Smooth muscle cell (in vitro differentiated cells): Measurements from ENCODE around the gene NTRK3. TPM values are rescaled to one million over a fixed set of nuclear protein-coding genes. Genes with fewer than 3 reads are reported as not detected.

Source experiments
- DNase-seq: peaks from one replicate; lab custom pipeline; 2025; ENCODE audit not compliant: unreplicated experiment; lab: John Stamatoyannopoulos, UW
- H2AFZ ChIP-seq: fragments of 200-600 bp; sonication (generic); 2 replicates; pipeline ENCODE4 v1.6.0; 2016; ENCODE audit warnings: antibody characterized with exemption, low read depth, mild to moderate bottlenecking
- H3F3A ChIP-seq: fragments of 200-600 bp; sonication (generic); 2 replicates; pipeline ENCODE4 v1.6.0; 2017; ENCODE audit warnings: antibody characterized with exemption, low read depth
- H3K27ac ChIP-seq: fragments of 200-600 bp; sonication (generic); 2 replicates; pipeline ENCODE4 v1.5.1; 2016; ENCODE audit warnings: low read depth, mild to moderate bottlenecking
- H3K27me3 ChIP-seq: fragments of 200-600 bp; sonication (generic); 2 replicates; pipeline ENCODE4 v1.6.1; 2016; ENCODE audit warnings: low read depth, mild to moderate bottlenecking
- H3K36me3 ChIP-seq: fragments of 200-600 bp; sonication (generic); 2 replicates; pipeline ENCODE4 v1.5.1; 2016; ENCODE audit warnings: low read depth
- H3K4me1 ChIP-seq: fragments of 200-600 bp; sonication (generic); 2 replicates; pipeline ENCODE4 v1.5.1; 2016; ENCODE audit warnings: low read depth
- H3K4me2 ChIP-seq: fragments of 200-600 bp; sonication (generic); 2 replicates; pipeline ENCODE4 v1.6.0; 2016; ENCODE audit warnings: mild to moderate bottlenecking
- H3K4me3 ChIP-seq: fragments of 200-600 bp; sonication (generic); 2 replicates; pipeline ENCODE4 v1.5.1; 2016; ENCODE audit warnings: mild to moderate bottlenecking
- H3K79me2 ChIP-seq: fragments of 200-600 bp; sonication (generic); 2 replicates; pipeline ENCODE4 v1.6.0; 2016; ENCODE audit warnings: low read depth, mild to moderate bottlenecking
- H3K9ac ChIP-seq: fragments of 200-600 bp; sonication (generic); 2 replicates; pipeline ENCODE4 v1.6.0; 2016; ENCODE audit warnings: low read depth
- H3K9me3 ChIP-seq: fragments of 200-600 bp; sonication (generic); replicated peaks from 2 replicates; pipeline ENCODE4 v1.5.1; 2016; ENCODE audit warnings: low read depth
- H4K20me1 ChIP-seq: fragments of 200-600 bp; sonication (generic); 2 replicates; pipeline ENCODE4 v1.6.0; 2016; ENCODE audit warnings: low read depth
- WGBS: methylation state at CpG from one replicate; pipeline ENCODE4 v1.1.7; 2016; ENCODE audit warnings: low lambda C conversion rate; 5-methylcytosine and 5-hydroxymethylcytosine counted together
- polyA plus RNA-seq: library from polyadenylated mRNA; unstranded; fragments of >200 nt; fragmentation: Nextera tagmentation; extraction: Ambion mirVana; gene quantifications from 2 replicates; pipeline ENCODE4 v1.2.1, GENCODE V29; 2016
- total RNA-seq: library from RNA; depleted of rRNA; stranded (reverse); fragments of >200 nt; gene quantifications from 2 replicates; pipeline ENCODE4 v1.2.3, GENCODE V29; 2014
- TF ChIP-seq, protein P1 (sequence below): fragments of 200-600 bp; sonication (generic); IDR thresholded peaks from 2 replicates; pipeline ENCODE4 v1.5.1; 2017; ENCODE audit warnings: borderline replicate concordance, mild to moderate bottlenecking, antibody characterized with exemption; ENCODE audit not compliant: insufficient read depth, poor library complexity, severe bottlenecking

NTRK3 gene
- total and polyA plus RNA-seq, 2 experiments from 2014 or later, result 3.3 to 3.5 TPM

DNA sequence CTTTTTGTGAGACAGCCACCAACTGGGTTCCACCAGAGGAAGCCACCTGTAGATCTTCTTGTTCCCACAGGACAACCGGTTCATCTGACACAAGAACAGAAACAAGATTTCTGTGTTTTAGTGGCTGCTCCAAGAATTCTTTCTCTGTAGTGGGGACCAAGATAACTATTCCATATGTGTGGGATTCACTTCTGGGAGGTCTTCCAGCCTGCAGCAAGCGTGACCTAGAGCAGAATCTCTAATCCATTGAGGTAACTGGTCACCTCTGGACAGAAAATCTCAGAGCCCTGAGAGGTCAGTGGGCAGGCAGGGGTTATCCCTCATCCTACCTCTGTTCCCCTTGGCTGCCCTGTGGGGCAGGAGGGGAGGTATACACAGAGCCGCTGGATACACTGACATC is 311.3 kb downstream of the NTRK3 start:
- Histone ChIP-seq H3K9me3 (no peaks in the 10 kb centered on the region), H4K20me1 (no peaks in the 10 kb centered on the region), H3K27me3 (no peaks in the 10 kb centered on the region), H3K4me3 (no peak overlapping the region), H3K4me2 (no peak overlapping the region), H2AFZ (no peak overlapping the region), H3K36me3 (no peaks in the 10 kb centered on the region), H3K79me2 (no peaks in the 10 kb centered on the region), H3K9ac (no peak overlapping the region), H3F3A (no peaks in the 10 kb centered on the region), H3K27ac (no peak overlapping the region), H3K4me1 (peaks cover 13% of the 10 kb centered on the region)
- DNase-seq, result no peak
- 74% methylated on average over 3 of the region's 3 CpGs for WGBS
- TF ChIP-seq, protein P1, sequence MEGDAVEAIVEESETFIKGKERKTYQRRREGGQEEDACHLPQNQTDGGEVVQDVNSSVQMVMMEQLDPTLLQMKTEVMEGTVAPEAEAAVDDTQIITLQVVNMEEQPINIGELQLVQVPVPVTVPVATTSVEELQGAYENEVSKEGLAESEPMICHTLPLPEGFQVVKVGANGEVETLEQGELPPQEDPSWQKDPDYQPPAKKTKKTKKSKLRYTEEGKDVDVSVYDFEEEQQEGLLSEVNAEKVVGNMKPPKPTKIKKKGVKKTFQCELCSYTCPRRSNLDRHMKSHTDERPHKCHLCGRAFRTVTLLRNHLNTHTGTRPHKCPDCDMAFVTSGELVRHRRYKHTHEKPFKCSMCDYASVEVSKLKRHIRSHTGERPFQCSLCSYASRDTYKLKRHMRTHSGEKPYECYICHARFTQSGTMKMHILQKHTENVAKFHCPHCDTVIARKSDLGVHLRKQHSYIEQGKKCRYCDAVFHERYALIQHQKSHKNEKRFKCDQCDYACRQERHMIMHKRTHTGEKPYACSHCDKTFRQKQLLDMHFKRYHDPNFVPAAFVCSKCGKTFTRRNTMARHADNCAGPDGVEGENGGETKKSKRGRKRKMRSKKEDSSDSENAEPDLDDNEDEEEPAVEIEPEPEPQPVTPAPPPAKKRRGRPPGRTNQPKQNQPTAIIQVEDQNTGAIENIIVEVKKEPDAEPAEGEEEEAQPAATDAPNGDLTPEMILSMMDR, result no peak

DNA sequence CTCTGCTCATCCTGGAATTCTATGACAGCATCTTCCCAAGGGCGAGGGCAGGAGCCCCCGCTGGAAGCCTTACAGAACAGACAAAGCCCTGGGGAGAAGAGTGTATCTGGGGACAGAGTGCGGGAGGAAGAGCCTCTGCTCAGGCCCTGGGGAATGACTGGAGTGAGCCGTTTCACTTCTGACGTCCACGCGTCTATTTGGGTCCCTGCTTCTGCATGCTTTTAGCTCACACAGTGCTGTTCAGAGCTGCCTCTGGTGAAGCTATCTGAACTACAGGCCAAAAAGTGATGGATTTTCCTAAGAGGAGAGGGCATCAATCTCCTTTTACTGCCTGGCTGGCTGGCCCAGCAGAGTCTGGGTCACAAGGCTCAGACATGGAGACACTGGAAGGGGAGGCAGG is 311.8 kb downstream of the NTRK3 start:
- Histone ChIP-seq H3K79me2 (no peaks in the 10 kb centered on the region), H3K36me3 (no peaks in the 10 kb centered on the region), H3K27ac (no peak overlapping the region), H4K20me1 (no peaks in the 10 kb centered on the region), H3K9me3 (no peaks in the 10 kb centered on the region), H2AFZ (no peak overlapping the region), H3K4me1 (peaks cover 13% of the 10 kb centered on the region), H3K4me2 (no peak overlapping the region), H3K27me3 (no peaks in the 10 kb centered on the region), H3F3A (no peaks in the 10 kb centered on the region), H3K4me3 (no peak overlapping the region), H3K9ac (no peak overlapping the region)
- no peak for DNase-seq
- TF ChIP-seq, protein P1, result no peak
- WGBS, result 61% methylated on average over 7 of the region's 7 CpGs

DNA sequence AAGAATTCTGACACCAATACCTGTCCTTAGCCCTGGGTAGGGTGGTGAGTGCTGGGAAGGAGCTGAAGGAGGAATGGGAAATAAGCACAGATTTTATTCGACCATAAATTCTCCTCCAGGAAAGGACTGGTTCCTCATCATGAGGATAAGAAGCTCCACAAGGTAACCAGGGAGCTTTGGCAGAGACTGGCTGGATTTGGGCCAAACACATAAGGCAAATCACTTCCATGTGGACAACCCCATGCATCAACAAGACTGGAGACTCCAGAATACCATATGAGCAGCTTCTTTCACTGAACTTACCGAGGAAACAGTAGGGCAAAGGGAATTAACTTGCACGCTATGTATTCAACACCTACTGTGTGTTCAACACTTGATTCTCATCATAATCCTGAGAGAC is 312.5 kb downstream of the NTRK3 start:
- Histone ChIP-seq H3F3A (peaks cover 4% of the 10 kb centered on the region), H3K4me1 (peaks cover 8% of the 10 kb centered on the region), H3K4me3 (no peak overlapping the region), H3K27ac (no peak overlapping the region), H3K36me3 (no peaks in the 10 kb centered on the region), H3K9ac (no peak overlapping the region), H3K27me3 (no peaks in the 10 kb centered on the region), H4K20me1 (no peaks in the 10 kb centered on the region), H2AFZ (no peak overlapping the region), H3K4me2 (no peak overlapping the region), H3K79me2 (no peaks in the 10 kb centered on the region), H3K9me3 (no peaks in the 10 kb centered on the region)
- DNase-seq, result no peak
- WGBS, result 93% methylated on average over 3 of the region's 3 CpGs
- TF ChIP-seq, protein P1, result no peak

DNA sequence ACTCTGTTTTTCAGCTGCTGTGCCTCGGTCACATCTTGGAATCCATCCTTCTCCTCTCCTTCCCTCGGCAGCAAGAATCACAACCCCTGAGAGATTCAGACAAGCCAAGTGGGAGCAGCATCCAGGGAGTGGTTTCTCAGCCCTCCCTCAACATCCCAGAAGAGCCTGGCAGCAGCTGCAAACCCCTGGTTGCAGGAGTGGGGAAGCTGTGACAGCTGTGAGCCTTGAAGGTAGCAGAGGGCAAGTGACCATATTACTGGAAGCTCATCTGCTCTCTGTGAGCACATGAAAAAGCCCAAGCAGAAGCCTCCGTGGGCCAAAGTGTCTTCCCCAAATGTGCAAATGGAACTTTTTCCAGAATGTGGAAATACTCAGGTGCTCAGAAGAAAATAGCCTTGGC is 312.9 kb downstream of the NTRK3 start:
- no peak overlapping the region for H3K27ac ChIP-seq
- H3K9ac ChIP-seq, result no peak overlapping the region
- H3F3A ChIP-seq, result peaks cover 6% of the 10 kb centered on the region
- no peaks in the 10 kb centered on the region for H3K36me3 ChIP-seq
- WGBS, result 93% methylated on average over 3 of the region's 3 CpGs
- no peak overlapping the region for H3K4me3 ChIP-seq
- H3K79me2 ChIP-seq, result no peaks in the 10 kb centered on the region
- H4K20me1 ChIP-seq, result no peaks in the 10 kb centered on the region
- H3K4me2 ChIP-seq, result no peak overlapping the region
- H3K4me1 ChIP-seq, result peaks cover 10% of the 10 kb centered on the region
- TF ChIP-seq, protein P1, result no peak
- no peaks in the 10 kb centered on the region for H3K9me3 ChIP-seq
- H2AFZ ChIP-seq, result no peak overlapping the region
- no peak for DNase-seq
- no peaks in the 10 kb centered on the region for H3K27me3 ChIP-seq
